Small intestine (tissue), 7 donors: ENCODE results near the gene CRMP1. TPM values are rescaled to one million over a fixed set of nuclear protein-coding genes. Genes with fewer than 3 reads are reported as not detected.

Experiments used
- DNase-seq, 2 donors: peaks; one replicate each; pipeline versions ENCODE4 v3.0.0 to v3.0.0-alpha.2; 2013
- FAIRE-seq: peaks from 2 replicates; lab custom pipeline; 2012; peaks lifted over from hg19 to GRCh38; lab: Jason Lieb, UNC
- H3K27ac ChIP-seq, 3 donors: one replicate each; pipeline ENCODE4 v1.5.1; 2013; ENCODE audit warnings: low read length in 2 of 3, mild to moderate bottlenecking in 2 of 3, control low read depth in 1 of 3, inconsistent platforms in 1 of 3, low read depth in 1 of 3, moderate library complexity in 1 of 3
- H3K27me3 ChIP-seq, 3 donors: one replicate each; pipeline ENCODE4 v1.6.1; 2013; ENCODE audit warnings: low read length in 3 of 3, inconsistent platforms in 1 of 3; ENCODE audit not compliant: control insufficient read depth in 3 of 3, insufficient read depth in 3 of 3
- H3K36me3 ChIP-seq, 3 donors: one replicate each; pipeline ENCODE4 v1.6.1; 2013; ENCODE audit warnings: low read length in 3 of 3, inconsistent platforms in 1 of 3, low read depth in 1 of 3, mild to moderate bottlenecking in 1 of 3, moderate library complexity in 1 of 3; ENCODE audit not compliant: control insufficient read depth in 3 of 3, insufficient read depth in 2 of 3
- H3K4me1 ChIP-seq, 3 donors: one replicate each; pipeline ENCODE4 v1.6.1; 2013; ENCODE audit warnings: low read length in 2 of 3, inconsistent platforms in 1 of 3, low read depth in 1 of 3, mild to moderate bottlenecking in 1 of 3, moderate library complexity in 1 of 3; ENCODE audit not compliant: control insufficient read depth in 3 of 3, insufficient read depth in 2 of 3
- H3K4me3 ChIP-seq, 3 donors: one replicate each; pipeline ENCODE4 v1.5.1; 2013; ENCODE audit warnings: low read length in 3 of 3, control low read depth in 1 of 3, inconsistent platforms in 1 of 3, low read depth in 1 of 3, mild to moderate bottlenecking in 1 of 3, moderate library complexity in 1 of 3
- H3K9me3 ChIP-seq, 2 donors: one replicate each; pipeline ENCODE4 v1.6.1; 2013; ENCODE audit warnings: low read depth in 1 of 2, low read length in 1 of 2; ENCODE audit not compliant: control insufficient read depth in 2 of 2, insufficient read depth in 1 of 2
- WGBS, 3 donors: extraction: QIAGEN DNeasy Blood & Tissue Kit; methylation state at CpG; one replicate each; pipeline ENCODE4 v1.1.7; 2013; 5-methylcytosine and 5-hydroxymethylcytosine counted together
- polyA plus RNA-seq, 4 donors: library from polyadenylated mRNA; stranded (reverse) in 3 of 4; unstranded in 1 of 4; fragments of 200-250 nt in 3 of 4; fragments of 120-200 nt in 1 of 4; gene quantifications; one replicate each; pipeline versions ENCODE4 v1.2.1 to v1.2.3, GENCODE V29; 2013
- donor health status: healthy with polysubstance abuse.
- donor health status: control.
- donor health status: control.
- donor health status: Bipolar disorder and iron deficiency.
- donor health status: healthy.

CRMP1 gene
- polyA plus RNA-seq, 4 donors = 0.22 to 9.1 (median 3.9) TPM

DNA sequence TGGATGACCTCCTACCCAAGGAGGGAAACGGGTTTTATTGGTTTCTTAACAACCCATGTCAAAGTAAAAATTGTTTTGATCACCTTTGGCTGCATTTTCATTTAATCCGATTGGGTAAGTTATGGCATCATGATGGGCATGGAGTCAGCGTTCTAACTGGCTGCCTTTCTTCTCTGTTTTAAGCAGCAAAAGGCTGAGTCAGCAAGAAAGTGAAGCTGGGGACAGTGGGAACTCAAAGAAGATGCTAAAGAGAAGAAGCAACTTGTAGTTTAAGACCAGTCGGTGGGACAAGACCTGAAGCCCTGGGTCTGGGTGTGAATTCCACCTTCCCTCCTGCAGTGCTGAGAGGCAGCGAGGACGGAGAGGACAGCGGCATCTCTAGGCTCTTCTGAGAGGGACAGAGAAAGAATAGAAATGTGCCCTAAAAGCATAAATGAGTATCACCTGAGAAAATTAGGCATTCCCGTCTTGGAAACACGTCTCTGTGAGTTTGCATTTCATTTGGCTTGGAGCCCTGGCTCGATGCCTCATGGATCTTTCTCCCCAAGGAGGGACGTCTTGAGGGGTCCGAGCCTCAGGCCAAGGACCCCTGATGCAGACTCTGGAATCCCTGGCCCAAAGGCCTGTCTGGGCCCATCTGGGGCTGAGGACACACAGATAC lies 82.0 kb downstream of the CRMP1 start:
- Histone ChIP-seq H3K27ac (no peak overlapping the region), H3K4me1 (no peaks in the 10 kb centered on the region), H3K4me3 (no peak overlapping the region), H3K9me3 (no peaks in the 10 kb centered on the region), H3K27me3 (no peaks in the 10 kb centered on the region), H3K36me3 (peaks cover 0 to 23% (median 0%) of the 10 kb centered on the region in 3 donors)
- DNase-seq (no peak), FAIRE-seq (no peak)
- WGBS, 3 donors = 69 to 75% (median 70%) methylated on average over 12 of the region's 12 CpGs

DNA sequence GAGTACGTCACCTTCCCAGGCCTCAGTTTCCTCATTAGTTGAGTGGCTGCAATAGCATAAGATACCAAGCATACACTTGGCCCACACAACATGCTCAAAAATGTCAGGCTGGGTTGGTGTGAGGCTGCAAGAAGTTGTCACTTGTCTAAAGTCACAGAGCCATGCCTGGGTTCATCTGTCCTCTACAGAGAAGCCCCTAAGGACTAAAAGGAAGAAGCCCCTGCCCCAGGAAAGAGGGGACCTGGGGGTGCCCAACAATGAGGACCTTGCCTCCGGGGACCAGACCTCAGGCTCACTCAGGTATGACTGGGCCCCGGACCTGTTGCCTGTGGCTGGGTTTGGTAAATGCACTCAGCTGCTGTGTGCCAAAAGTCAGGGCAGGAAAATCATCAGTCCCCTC lies 82.7 kb downstream of the CRMP1 start:
- no peaks in the 10 kb centered on the region for H3K27me3 ChIP-seq
- no peak for FAIRE-seq
- H3K9me3 ChIP-seq = no peaks in the 10 kb centered on the region
- peaks cover 0 to 23% (median 0%) of the 10 kb centered on the region in 3 donors for H3K36me3 ChIP-seq
- no peak overlapping the region for H3K27ac ChIP-seq
- no peak overlapping the region for H3K4me3 ChIP-seq
- DNase-seq = no peak
- WGBS, 3 donors = 83 to 92% (median 90%) methylated on average over 3 of the region's 3 CpGs
- no peaks in the 10 kb centered on the region for H3K4me1 ChIP-seq

DNA sequence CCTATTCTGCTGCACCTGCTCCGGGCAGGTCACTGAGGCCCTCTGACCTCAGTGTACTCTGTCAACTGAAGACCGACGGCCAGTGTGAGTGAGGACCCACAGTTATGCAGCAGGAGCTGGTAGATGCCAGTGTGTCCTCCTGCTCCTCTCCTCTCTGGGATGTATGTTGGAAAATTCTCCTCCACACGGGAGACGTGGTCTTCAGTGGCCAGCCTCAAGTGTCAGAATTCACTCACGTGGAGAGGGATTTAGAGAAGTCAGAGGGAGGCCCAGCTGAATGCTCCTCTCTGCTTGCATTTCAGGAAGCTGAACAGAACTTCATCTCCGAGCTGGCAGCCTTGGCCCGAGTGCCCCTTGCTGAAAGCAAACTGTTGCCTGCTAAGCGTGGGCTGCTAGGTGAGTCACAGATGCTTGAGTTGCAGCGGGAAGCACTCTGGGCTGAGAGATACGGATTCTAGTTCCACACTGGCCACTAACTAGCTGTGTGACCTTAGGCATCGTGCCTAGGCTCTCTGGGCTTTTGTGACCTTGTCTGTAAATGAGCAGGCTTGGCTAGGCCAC lies 83.6 kb downstream of the CRMP1 start:
- DNase-seq (no peak), FAIRE-seq (no peak)
- H3K4me1 ChIP-seq = no peaks in the 10 kb centered on the region
- H3K27ac ChIP-seq = no peak overlapping the region
- H3K27me3 ChIP-seq = no peaks in the 10 kb centered on the region
- peaks cover 0 to 23% (median 0%) of the 10 kb centered on the region in 3 donors for H3K36me3 ChIP-seq
- 73 to 82% (median 76%) methylated on average over 12 of the region's 12 CpGs for WGBS, 3 donors
- H3K4me3 ChIP-seq = no peak overlapping the region
- H3K9me3 ChIP-seq = no peaks in the 10 kb centered on the region

DNA sequence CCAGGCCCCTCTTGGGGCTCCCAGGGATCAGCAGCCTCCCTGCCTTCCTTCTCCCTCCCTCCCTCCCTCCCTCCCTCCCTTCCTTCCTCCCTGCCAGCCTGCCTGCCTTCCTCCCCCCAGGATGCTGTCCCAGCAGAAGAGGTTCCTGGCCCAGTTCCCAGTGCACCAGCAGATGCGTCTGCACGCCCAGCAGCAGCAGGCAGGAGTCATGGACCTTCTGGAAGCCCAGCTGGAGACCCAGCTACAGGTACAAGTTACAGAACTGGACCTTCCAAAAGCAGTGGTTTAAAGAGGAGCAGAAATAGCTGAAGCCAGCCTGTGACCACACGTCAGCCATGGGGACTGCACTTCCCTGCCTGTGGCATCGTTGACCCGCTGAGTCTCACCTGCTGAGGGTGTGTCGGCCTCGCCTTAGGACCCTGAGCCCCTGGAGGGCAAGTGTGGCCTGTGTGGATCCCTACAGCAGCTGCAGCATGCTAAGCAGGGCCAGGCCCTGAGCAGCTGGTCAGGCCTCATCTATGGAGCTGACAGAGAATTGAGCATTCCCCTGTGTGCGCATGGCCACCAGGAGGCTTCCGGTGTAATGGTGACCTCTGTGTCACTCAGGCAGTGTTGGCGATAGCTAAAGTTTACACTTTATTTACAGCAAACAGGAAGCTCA lies 84.7 kb downstream of the CRMP1 start:
- Histone ChIP-seq H3K9me3 (no peaks in the 10 kb centered on the region), H3K4me3 (no peak overlapping the region), H3K36me3 (peaks cover 0 to 18% (median 2%) of the 10 kb centered on the region in 3 donors), H3K4me1 (no peaks in the 10 kb centered on the region), H3K27ac (no peak overlapping the region), H3K27me3 (no peaks in the 10 kb centered on the region)
- no peak for DNase-seq
- WGBS, 3 donors = 44 to 69% (median 50%) methylated on average over 10 of the region's 10 CpGs
- no peak for FAIRE-seq

DNA sequence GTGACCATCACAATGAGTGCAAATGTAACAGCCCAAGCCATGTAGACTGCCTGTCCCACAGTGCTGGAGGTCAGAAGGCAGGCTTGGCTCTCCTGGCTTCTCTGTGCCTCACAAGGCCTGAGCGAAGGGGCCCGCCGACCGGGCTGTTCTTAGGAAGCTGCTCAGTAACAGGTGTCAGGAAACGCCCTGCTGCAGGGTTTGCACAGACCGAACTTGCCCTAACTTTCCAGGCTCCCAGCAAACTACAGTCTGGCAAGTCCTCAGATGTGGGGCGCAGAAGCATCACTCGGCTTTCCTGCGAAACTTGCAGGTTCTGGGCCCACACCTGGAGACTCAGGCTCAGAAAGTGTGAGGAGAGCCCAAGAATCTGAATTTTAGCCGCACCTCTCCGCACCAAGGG lies 87.6 kb downstream of the CRMP1 start:
- Histone ChIP-seq H3K4me1 (no peaks in the 10 kb centered on the region), H3K9me3 (no peaks in the 10 kb centered on the region), H3K4me3 (no peak overlapping the region), H3K36me3 (peaks cover 0 to 13% (median 2%) of the 10 kb centered on the region in 3 donors), H3K27me3 (no peaks in the 10 kb centered on the region), H3K27ac (no peak overlapping the region)
- 87 to 92% (median 91%) methylated on average over 11 of the region's 11 CpGs for WGBS, 3 donors
- FAIRE-seq (no peak), DNase-seq (no peak)

DNA sequence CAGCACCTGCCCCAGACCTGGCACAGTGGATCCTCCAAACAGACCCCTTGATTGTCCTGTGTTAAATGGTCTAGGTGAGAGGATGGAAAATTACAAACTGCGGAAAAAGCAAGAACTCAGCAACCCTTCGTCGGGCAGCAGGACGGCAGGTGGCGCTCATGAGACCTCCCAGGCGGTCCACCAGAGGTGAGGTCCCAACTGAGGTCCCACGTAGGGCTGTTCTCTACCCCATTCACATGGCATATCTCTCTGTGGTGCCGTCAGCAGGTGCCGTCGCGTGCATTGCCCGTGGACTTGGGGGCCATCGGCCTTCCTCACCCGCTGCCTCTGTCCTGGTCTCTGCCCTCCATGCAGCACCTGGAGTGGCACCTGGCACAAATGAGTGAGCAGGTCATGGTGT lies 88.2 kb downstream of the CRMP1 start:
- peaks cover 0 to 8% (median 2%) of the 10 kb centered on the region in 3 donors for H3K36me3 ChIP-seq
- no peak for DNase-seq
- H3K4me3 ChIP-seq = no peak overlapping the region
- H3K4me1 ChIP-seq = no peaks in the 10 kb centered on the region
- FAIRE-seq = no peak
- no peak overlapping the region for H3K27ac ChIP-seq
- H3K27me3 ChIP-seq = no peaks in the 10 kb centered on the region
- WGBS, 3 donors = 89 to 93% (median 92%) methylated on average over 14 of the region's 14 CpGs
- no peaks in the 10 kb centered on the region for H3K9me3 ChIP-seq

DNA sequence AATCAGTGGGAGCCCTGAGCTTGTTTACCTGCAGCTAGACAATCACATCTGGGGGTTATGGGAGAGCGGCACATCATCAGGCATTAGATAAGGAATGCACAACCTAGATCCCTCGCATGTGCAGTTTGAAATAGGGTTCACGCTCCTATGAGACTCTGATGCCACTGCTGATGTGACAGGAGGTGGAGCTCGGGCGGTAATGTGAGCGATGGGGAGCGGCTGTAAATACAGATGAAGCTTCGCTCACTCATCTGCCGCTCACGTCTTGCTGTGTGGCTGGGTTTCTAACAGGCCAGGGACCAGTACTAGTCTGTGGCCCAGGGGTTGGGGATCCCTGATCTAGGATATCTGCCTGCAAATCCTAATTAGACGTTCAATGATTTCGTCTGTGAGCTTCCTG lies 90.3 kb downstream of the CRMP1 start:
- no peak for FAIRE-seq
- H3K4me3 ChIP-seq = no peak overlapping the region
- H3K4me1 ChIP-seq = no peaks in the 10 kb centered on the region
- H3K9me3 ChIP-seq = no peaks in the 10 kb centered on the region
- no peak for DNase-seq
- 83 to 95% (median 90%) methylated on average over 12 of the region's 12 CpGs for WGBS, 3 donors
- H3K27me3 ChIP-seq = no peaks in the 10 kb centered on the region
- no peak overlapping the region for H3K27ac ChIP-seq
- peaks cover 0 to 4% (median 2%) of the 10 kb centered on the region in 3 donors for H3K36me3 ChIP-seq

DNA sequence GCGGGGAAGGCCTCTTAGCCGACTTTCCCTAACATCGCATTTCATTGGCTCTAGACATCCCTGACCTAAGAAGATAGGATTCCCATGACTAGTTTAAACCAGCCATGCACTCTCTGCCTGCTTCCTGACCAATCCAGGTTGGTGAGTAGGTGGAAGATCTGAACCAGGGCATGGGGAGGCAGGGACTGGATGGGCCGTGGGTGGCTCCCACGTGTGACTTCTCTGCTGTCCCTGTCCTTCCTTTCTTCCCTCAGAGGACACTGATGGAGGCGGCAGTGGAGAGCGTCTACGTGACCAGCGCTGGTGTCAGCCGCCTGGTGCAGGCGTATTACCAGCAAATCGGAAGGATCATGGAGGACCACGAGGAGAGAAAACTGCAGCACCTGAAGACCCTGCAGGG lies 91.2 kb downstream of the CRMP1 start:
- H3K4me3 ChIP-seq = no peak overlapping the region
- H3K36me3 ChIP-seq = peaks cover 0 to 7% (median 2%) of the 10 kb centered on the region in 3 donors
- FAIRE-seq (no peak), DNase-seq (no peak)
- 85 to 87% (median 85%) methylated on average over 13 of the region's 13 CpGs for WGBS, 3 donors
- H3K4me1 ChIP-seq = no peaks in the 10 kb centered on the region
- no peaks in the 10 kb centered on the region for H3K9me3 ChIP-seq
- no peaks in the 10 kb centered on the region for H3K27me3 ChIP-seq
- no peak overlapping the region for H3K27ac ChIP-seq
